GM13977 (cell line): ENCODE measurements around the gene STARD13.

Experiments
- DNase-seq: peaks from one replicate; pipeline ENCODE4 v3.0.0; 2012; ENCODE audit warnings: low spot score
- CTCF ChIP-seq: IDR thresholded peaks from 2 replicates; pipeline ENCODE4 v1.5.1; 2012; ENCODE audit warnings: mild to moderate bottlenecking, control low read depth; ENCODE audit not compliant: insufficient read depth; ENCODE audit errors: extremely low read depth, missing control alignments
- in situ Hi-C: fragments of 300-500 bp; cut with MboI; formaldehyde crosslinking; loops from one replicate; pipeline ENCODE4 v1.12.0; 2022; ENCODE audit warnings: low sequenced_read_pairs, low pct_unique_long_range_greater_than_20kb, mixed read lengths, inconsistent platforms; ENCODE audit not compliant: unreplicated experiment

Gene STARD13

GRCh38 chr13:33127009-33127551 is 158.5 kb downstream of the STARD13 start:
- no peak for TF ChIP-seq CTCF
- no peak for DNase-seq
- in situ Hi-C loops: no loop called here

- in situ Hi-C loops: no loop called here
- no peak for TF ChIP-seq CTCF
- no peak for DNase-seq
These were observed 159.6 kb downstream of the STARD13 start for GRCh38 chr13:33125821-33126570.

- in situ Hi-C loops: no loop called here
- DNase-seq: no peak
- no peak for TF ChIP-seq CTCF
These were observed 162.3 kb downstream of the STARD13 start for GRCh38 chr13:33123066-33123859.

- DNase-seq: no peak
- in situ Hi-C loops: no loop called here
- no peak for TF ChIP-seq CTCF
These were observed 165.6 kb downstream of the STARD13 start for GRCh38 chr13:33119856-33120543.

- no peak for DNase-seq
- in situ Hi-C loops: no loop called here
- no peak for TF ChIP-seq CTCF
These were observed 166.4 kb downstream of the STARD13 start for GRCh38 chr13:33119022-33119781.
